SH-SY5Y (cell line): ENCODE results near the gene RHEBL1.

ENCODE experiments used
- GATA2 ChIP-seq: IDR thresholded peaks from 2 replicates; pipeline ENCODE4 v1.6.1; 2011; ENCODE audit warnings: mild to moderate bottlenecking, low read depth, low read length
- GATA3 ChIP-seq: IDR thresholded peaks from 2 replicates; pipeline ENCODE4 v1.6.1; 2011; ENCODE audit warnings: low read depth, mild to moderate bottlenecking, low read length, moderate library complexity

DNA sequence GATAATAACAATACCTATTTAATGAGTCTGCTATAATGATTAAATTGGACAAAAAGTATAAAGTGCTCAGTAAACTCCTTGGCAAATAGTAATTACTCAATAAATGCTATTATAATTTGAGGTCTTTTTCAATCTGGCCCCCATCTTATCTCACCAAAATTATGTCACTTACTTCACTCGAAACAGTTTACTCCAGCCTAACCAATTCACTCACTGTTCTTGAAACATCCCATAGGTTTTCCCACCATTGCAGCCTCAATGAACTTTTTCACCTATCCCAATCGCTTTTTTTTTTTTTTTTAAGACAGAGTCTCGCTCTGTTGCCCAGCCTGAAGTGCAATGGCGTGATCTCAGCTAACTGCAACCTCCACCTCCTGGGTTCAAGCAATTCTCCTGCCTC, 33.8 kb downstream of the RHEBL1 start:
- TF ChIP-seq GATA2 (no peak), GATA3 (no peak)
